Skin epidermis (tissue), 12 donors: ENCODE measurements around the gene BABAM2.

Source experiments
- H3K27ac ChIP-seq, 21 experiments: fragments of 200-600 bp; sonication (generic) in 11 of 21; one replicate each; pipeline ENCODE4 v1.5.0; 2020; ENCODE audit warnings: mild to moderate bottlenecking in 3 of 21, inconsistent platforms in 2 of 21, moderate library complexity in 2 of 21
- H3K4me3 ChIP-seq, 7 experiments: fragments of 200-600 bp; sonication (generic) in 2 of 7; one replicate each; pipeline ENCODE4 v1.5.0; 2020; ENCODE audit warnings: inconsistent platforms in 2 of 7, mild to moderate bottlenecking in 2 of 7, moderate library complexity in 1 of 7

The BABAM2 gene

DNA sequence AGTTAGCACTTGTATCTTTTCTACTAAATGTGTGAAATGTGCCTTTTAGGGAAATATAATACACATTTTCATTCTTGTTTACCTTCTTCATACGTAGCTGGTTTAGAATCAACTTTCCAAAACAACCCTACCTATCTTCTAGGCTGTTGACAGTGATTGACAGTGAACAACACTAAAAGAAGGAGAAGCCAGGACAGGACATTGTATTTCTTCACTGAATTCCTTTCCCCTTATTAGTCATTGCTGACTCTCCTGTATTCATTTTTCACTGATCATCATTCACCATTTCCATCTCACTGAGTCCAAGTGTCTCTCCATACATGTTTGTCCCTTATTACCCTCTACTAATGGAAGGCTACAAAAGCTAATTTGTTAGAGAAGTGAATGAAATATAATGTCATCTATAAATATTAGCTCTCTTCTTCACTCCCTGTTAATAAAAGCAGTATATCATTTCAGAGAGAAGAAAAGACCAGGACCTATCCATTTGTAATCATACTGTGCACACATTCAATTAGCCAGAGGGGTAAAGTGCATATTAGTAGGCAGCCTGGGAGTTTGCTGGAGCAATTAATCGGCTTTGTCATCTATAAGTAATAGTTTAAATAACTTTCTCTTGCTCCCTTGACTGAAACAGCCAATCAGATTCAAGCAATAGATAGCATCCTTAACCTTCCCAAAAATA is 309.6 kb downstream of the BABAM2 start:
- Histone ChIP-seq H3K4me3 (no peak overlapping the region), H3K27ac (no peak overlapping the region)

DNA sequence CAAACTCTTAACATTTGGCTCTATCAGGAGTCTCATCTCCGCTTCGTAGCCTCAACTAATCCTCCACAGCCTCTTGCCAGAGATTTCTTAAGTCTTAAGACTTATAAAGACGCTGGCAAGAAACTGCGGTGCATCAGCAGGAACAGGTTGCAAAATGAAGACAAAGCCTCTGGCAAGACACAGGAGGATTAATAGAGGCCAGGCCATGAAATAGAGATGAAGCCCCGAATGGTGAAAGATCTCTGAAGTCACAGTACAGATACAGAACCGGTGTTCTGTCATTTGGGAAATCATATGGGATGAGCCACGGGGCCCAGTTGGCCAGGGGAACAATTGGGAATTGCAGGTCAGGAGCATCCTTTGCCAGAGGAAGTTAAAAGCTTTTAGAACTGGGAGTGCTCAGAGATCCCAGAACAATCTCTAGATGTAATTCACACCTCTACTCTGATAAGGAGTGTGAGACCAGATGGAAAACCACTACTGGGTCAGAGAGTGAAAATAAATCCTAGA is 311.2 kb downstream of the BABAM2 start:
- Histone ChIP-seq H3K27ac (peak overlapping the region in 1 of 21 experiments; percentile 25), H3K4me3 (no peak overlapping the region)

DNA sequence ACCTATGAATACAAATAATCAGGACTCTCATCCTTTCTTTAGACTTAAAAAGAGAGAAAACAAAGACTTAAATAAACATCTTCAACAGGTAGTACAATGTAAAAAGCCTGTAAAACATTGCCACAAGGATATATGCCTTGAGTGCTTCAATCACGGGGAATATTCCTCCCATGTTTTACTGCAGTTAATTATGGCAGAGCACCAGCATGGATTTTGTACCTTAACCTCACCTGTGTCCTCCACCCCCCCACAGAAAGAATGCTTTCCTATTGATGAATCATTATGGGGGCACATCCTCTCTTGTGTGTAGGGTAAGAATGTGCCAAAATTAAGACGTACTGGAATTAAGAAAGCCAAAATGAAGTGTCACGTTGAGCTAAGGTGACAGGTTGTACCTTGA is 312.2 kb downstream of the BABAM2 start:
- Histone ChIP-seq H3K27ac (no peak overlapping the region), H3K4me3 (no peak overlapping the region)

DNA sequence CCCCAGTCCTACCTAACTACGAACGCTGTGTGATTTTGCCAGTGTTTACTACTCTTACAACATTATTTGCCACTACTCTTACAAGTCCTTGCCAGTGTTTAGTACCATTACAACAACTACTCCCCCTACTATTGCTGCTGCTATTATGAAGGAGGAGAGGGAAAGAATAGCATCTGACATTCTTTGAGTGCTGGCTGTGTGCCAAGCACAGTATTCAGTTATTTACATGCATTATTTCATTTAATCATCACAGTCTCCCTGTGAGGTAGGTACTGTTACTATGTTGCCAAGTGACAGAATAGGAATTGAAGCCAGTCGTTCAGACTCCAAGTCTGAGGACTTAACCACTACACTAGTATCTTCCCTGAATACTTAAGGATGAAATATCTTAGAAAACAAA is 316.2 kb downstream of the BABAM2 start:
- no peak overlapping the region for H3K4me3 ChIP-seq

DNA sequence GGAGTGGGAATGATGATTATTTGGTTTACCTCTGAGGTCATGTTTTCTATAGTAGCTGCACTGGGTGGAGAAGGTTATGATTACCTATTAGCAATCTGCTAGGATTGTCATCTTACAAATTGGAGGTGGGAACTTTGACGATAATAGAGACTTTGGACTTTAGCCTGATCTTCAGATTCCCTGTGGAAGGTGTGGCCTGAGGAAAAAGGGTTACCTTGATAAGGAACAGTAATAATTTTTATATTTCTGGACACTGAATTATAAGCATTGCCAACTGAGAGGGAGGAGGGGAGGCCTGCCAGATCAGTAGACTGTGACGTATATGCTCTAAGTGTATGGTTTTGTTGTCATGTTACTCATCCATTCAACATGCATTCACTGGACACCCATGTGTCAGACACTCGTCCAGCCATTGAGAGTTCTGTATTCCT is 318.7 kb downstream of the BABAM2 start:
- H3K4me3 ChIP-seq = no peak overlapping the region

More for the DNA sequence above, 316.2 kb downstream of the BABAM2 start:
- no peak overlapping the region for H3K27ac ChIP-seq

DNA sequence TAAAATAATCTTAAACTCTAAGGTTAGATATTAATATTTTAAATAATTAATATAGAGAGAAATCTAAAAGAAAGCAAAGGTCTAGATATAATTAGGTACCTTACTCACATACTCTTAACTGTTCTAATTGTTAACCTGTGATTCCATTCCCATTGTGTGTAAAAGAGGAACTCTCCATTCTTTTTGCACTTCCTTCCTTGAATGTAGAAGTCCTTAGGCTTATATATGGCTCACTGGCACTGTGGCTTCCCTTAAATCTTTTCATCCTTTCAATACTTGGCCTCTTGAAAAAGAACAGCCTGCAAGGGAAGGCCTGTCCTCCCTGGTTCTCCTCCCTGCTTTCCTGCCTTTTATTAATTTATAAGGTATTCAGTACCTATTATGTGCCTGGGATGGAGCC is 319.3 kb downstream of the BABAM2 start:
- Histone ChIP-seq H3K27ac (peak overlapping the region in 2 of 21 experiments; percentile 11 to 21), H3K4me3 (no peak overlapping the region)

More for the DNA sequence above, 318.7 kb downstream of the BABAM2 start:
- H3K27ac ChIP-seq = peak overlapping the region in 1 of 21 experiments; percentile 37

DNA sequence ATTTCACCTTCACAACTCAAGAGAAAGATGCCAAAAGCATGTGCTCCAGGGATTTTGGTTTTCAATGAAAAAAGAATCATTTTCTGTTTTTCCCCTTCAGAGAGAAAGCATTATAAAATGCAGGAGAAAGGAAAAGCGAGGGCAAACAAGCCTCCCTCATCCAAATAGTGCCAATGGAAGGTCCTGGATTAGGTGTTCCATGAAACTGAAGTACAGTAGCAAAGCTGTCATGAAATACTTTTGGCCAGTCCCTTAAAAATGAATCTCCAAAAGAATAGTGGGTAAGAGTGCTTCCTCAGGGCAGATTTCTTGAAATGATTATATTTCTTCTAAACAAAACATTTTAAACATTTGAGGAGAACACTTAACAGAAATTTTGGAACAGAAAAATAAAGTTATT is 320.0 kb downstream of the BABAM2 start:
- Histone ChIP-seq H3K27ac (peak overlapping the region in 1 of 21 experiments; percentile 21), H3K4me3 (no peak overlapping the region)

DNA sequence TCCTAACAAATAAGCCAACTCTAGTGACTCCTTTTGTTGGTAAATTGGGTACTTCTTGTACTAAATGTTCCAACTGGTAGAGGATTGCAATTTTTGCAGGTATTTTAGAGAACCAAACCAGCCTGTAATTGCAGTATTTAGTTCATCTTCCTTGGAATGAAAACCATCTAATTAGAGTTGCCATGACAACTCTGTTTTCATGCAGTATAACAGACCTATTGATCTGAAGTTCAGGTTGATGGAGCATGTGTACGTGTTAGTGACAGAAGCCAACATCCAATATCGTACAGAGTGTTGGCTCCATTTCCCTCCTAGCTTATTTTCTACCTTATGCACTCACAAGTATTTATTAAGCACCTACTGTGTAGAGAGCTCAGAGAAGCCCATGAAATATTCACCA is 325.8 kb downstream of the BABAM2 start:
- Histone ChIP-seq H3K27ac (no peak overlapping the region), H3K4me3 (no peak overlapping the region)

DNA sequence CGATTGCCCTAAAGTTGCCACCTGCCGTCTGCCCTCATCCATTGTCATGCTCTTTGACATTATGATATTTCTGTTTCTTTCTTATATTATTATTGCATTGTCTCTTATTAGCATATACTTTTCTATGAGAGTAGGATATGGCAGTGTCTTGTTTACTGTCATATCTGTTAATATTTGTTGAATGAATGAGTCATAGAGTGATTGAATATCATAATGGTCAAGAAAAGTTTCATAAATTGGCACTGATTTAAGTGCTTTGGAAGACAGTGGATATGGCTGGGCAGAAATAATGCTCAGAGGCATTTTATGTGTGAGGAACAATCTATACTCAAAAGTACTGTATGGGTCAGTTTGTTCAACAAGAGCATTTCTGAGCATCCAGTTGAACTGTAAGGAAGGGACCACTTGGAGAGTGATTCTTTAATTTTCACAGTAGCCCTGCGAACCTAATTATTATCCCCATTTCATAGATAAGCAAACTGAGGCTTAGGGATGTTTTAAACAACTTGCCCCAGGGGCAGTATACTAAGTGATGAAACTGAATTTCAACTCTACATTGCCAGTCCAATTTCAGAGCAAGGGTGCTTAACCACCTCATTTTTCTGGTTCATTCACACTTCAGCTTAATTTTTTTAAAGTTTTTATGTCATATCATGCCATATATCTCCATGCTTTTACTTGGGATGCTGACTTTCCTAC is 326.7 kb downstream of the BABAM2 start:
- no peak overlapping the region for H3K4me3 ChIP-seq
- H3K27ac ChIP-seq = no peak overlapping the region

DNA sequence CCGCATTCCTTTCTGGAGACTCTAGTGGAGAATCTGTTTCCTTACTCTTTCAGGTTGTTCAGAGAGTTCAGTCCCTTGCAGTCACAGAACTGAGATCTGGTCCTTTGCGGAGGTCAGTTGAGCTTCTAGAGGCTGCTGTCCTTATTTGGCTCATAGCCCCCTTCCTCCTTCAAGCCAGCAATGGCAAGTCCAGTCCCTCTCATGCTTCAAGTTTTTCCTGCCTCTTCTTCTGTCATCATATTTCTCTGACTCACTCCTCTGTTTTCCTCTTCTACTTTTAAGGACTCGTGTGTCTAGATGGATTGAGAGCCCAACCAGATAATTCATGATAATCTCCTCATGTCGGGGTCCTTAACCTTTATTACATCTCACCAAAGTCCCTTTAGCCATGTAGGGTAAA is 328.6 kb downstream of the BABAM2 start:
- H3K27ac ChIP-seq = no peak overlapping the region
- no peak overlapping the region for H3K4me3 ChIP-seq

DNA sequence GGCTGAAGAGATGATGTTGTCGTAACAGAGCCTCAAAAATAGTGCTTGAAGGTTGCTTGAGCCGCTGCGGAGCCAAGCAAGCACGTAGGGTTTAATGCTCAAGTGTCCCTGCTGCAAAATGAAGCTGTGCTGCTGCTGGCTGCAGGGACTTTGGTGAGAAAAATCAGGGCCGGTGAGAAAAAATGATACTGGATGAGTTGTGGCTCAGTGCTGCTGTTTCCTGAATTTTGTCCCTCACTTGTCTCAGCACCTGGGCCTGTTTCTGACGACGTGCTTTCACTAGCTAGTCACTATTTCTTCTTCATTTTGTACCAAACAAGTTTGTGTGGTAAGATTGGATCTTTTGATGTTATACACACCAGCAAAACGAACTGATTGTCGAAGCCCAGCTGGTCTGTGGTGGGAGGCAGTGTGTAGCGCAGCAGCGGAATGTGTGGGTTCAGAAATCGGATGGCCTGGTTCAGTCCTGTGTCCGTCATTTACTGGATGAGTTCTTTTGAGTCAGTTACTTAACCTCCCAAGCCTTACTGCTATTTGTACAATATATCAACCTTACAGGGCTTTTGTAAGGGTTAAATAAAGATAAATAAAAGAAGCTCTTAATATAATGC is 329.3 kb downstream of the BABAM2 start:
- Histone ChIP-seq H3K27ac (no peak overlapping the region), H3K4me3 (no peak overlapping the region)

DNA sequence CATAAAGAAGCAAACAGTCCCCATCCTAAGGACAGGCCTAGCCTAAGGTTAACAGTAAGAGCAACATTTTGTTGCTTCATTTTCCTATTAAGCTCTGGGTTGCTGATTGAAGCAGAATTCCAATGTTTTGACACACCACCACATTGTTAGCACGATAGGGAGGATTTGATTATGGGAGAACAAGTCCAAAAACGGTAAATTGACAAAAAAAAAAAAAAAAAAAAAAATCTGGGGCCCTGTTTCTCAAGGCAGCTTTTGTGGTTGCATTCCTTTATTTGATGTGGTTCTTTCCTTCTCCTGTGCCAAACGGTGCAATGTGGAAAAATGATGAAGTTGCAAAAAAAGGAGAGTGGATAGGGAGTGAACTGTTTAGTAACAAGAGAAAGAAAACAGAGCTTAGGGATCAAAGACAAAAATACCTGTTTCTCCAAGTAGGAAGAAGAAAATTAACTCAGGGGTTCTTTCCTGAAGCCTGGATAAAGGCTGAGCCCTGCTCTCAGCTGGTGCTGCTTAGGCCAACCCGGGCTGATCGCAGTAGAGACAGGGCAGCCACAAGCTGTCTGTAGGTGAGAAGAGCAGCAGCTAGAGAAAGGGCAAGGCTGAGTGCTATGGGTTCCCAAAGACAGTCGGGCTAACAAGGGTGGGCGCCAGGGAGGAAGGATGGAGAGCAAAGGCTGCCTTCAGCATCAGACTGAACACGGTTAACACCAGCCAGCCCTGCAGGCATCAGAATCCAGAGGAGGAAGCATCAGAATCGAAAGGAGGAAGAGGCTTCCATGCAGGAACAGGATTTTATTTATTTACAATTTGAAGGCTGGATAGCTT is 334.3 kb downstream of the BABAM2 start:
- no peak overlapping the region for H3K4me3 ChIP-seq
- H3K27ac ChIP-seq = peak overlapping the region in 18 of 21 experiments; percentile 23 to 89 (median 74)

DNA sequence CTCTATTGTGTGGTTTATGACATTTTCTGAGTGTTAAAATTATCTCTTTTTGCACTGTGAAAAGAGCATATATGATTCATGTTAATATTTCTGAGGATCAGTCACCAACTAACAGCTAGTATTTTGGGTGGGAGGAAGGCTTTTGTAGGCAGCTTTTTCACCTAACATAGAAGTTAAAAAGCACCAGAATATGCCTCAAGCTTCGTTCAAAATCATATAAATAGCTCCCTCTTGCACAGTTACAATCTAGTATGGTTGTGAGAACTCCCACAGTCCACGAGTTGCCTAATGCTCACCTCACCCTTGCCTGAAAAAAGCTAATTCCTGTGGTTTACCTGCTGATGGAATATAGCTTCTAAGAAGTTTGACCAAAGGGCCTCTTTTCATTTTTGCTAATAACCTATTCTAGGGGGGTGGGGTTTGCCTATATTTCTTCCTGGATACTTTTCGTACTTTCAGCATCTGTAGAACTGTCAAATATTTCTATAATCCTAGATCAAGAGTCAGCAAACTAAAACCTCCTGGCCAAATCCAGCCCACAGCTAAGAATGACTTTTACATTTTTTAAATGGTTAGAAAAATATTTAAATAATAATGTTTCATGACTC is 335.0 kb downstream of the BABAM2 start:
- Histone ChIP-seq H3K27ac (peak overlapping the region in 16 of 21 experiments; percentile 14 to 89 (median 76)), H3K4me3 (no peak overlapping the region)

DNA sequence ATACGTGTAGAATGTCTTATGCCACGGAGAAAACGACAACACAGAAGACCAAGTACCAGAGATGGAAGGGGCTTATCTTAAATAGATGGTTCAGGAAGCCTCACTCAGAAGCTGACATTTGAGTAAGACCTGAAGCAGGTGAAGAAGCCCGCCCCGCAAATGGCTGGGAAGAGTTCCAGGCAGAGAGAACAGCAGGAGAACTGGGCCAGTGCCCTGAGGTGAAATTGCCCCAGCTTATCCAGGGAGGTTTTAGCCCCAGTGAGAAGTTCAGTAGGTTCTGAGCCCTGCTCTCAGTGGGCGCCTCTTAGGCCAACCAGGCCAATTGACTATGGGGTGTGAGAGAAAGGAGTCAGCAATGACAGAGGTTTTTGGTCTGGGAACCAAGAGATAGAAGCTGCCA is 336.0 kb downstream of the BABAM2 start:
- Histone ChIP-seq H3K4me3 (no peak overlapping the region), H3K27ac (peak overlapping the region in 9 of 21 experiments; percentile 3 to 89 (median 49))

DNA sequence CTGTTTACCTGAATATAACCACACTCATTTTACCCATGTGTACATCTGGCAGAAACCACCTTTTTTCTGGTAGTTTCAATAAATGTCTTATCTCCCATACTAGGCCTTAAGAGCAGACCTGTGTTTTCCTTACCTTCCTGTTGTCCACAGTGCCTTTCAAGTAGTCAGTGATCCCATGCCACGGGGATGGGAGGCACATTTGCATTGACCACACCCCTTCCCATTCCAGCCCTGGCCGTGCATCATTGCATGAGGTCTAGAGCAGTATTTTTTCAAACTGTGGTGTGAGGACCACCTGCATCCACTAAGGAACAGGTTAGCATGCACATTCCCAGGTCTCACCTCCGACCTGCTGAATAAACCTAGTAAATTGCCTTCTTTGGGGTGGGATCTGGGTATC is 337.0 kb downstream of the BABAM2 start:
- peak overlapping the region in 6 of 21 experiments; percentile 12 to 89 (median 36) for H3K27ac ChIP-seq
- no peak overlapping the region for H3K4me3 ChIP-seq

DNA sequence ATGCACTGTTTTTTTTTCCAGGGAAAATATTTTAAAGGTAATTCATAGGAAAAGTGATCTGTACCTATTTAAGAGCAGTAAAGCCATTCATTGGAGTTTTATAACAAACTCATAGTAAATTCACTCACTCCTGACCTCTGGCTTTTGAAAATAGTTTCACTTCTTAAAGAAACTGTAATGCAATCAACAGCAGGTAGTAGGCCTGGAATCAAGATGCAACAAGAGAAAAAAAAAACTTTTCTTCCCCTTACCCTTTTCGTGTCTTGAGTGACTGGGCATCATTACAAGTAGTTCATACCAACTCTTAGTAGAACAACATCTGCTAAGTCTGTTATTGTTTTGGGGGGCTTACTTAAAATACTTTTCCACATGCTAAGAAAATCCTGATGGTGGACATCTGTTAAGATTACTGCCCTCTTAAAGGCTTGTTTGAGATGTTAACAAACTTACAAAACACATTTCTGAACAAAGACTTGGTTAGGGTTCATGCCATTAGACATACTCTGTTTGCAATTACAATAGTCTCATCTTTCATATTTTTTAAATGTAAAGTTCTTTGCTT is 338.0 kb downstream of the BABAM2 start:
- no peak overlapping the region for H3K4me3 ChIP-seq
- peak overlapping the region in 3 of 21 experiments; percentile 26 to 47 (median 30) for H3K27ac ChIP-seq

DNA sequence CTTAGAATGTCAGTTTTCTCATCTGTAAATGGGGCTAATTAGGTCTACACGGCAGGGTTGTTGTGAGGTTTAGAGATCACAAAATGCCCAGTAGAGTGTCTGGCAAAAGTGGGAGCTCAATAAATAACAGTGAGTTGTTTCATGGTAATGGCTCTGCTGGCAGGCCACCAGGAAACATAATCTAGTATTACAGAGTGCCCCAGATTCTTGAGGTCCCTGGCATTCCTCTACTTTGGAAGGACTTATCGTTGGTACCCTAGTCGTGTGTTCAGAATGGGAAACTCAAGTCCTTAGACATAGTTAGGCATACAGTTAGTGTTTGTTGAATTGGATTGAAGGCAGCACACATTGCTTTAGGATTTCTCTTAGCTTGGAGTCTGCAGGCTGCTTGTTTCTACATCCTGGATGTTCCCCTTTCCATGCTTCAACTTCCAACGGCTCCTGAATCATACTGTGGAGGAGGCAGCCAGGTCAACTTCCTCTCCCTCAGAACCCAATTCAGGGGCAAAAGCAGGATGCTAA is 340.6 kb downstream of the BABAM2 start:
- H3K4me3 ChIP-seq = no peak overlapping the region
- peak overlapping the region in 4 of 21 experiments; percentile 9 to 42 (median 18) for H3K27ac ChIP-seq

DNA sequence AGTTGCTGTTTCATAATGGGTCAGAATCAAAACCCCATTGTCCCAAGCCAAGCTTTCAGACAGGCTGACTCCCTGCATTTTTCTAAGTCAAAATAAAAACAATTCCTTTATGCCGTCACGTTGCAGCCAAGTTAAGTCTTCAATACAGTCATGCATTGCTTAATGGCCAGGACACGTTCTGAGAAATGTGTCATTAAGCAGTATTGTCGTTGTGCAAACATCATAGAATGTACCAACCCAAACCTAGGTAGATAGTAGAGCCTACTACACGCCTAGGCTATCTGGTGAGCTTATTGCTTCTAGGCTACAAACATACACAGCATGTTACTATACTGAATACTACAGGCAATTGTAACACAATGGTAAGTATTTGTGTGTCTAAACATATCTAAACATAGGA is 341.8 kb downstream of the BABAM2 start:
- H3K4me3 ChIP-seq = no peak overlapping the region
- H3K27ac ChIP-seq = peak overlapping the region in 7 of 21 experiments; percentile 6 to 47 (median 23)
